GM19468 (cell line): Measurements from ENCODE around the gene ALG10.
"Not testable (repeated sequence)": the region's sequence is repeated elsewhere in the genome, so short reads cannot be mapped to it uniquely, and the experiment has no call there.

Experiments used
- ATAC-seq: cut with Tn5 transposase; IDR thresholded peaks from one replicate; pipeline ENCODE4 v1.9.1; 2021; ENCODE audit warnings: mild to moderate bottlenecking, moderate library complexity, moderate number of reproducible peaks; ENCODE audit not compliant: unreplicated experiment; ENCODE audit errors: extremely low read depth

Gene ALG10, protein sequence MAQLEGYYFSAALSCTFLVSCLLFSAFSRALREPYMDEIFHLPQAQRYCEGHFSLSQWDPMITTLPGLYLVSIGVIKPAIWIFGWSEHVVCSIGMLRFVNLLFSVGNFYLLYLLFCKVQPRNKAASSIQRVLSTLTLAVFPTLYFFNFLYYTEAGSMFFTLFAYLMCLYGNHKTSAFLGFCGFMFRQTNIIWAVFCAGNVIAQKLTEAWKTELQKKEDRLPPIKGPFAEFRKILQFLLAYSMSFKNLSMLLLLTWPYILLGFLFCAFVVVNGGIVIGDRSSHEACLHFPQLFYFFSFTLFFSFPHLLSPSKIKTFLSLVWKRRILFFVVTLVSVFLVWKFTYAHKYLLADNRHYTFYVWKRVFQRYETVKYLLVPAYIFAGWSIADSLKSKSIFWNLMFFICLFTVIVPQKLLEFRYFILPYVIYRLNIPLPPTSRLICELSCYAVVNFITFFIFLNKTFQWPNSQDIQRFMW

DNA sequence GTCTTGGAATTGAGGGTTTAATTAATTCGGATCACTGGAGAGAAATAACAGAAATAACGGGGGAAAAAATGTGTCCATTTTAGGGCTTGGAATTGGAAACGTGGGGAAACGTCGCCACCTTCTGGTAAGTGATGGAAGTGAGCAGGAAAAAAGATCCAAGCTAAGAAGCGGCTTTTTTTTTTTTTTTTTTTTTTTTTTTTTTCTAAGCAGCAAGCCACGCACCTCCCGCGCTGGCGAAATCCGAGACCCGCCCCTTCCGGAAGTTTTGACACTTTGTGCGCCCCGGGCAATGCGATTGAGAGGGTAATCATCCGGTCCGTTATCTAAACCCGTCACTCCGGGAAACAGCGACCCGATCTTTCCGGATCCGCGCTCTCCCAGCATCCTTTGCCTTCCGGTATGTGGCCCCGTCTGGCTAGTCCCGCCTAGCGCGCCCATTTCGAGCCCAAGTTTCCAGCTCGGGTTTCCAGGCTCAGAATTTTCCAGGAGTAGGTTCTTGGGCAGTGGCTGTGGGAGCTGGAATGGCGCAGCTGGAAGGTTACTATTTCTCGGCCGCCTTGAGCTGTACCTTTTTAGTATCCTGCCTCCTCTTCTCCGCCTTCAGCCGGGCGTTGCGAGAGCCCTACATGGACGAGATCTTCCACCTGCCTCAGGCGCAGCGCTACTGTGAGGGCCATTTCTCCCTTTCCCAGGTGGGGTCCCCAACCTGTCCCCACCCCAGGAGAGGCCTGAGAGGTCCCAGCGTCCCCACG is at the start of gene ALG10:
TSS of gene ALG10 (plus strand) at position 418 of the 752 bp plus-strand sequence. CDS start at position 522, 104 bp downstream.
- peak; percentile 99 for ATAC-seq

DNA sequence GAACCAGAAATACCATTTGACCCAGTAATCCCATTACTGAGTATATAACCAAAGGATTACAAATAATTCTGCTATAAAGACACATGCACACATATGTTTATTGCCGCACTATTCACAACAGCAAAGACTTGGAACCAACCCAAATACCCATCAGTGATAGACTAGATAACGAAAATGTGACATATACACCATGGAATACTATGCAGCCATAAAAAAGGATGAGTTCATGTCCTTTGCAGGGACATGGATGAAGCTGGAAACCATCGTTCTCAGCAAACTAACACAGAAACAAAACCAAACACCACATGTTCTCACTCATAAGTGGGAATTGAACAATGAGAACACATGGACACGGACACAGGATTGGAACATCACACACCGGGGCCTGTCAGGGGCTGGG is 49.4 kb upstream of the ALG10 start:
- not testable (repeated sequence) for ATAC-seq

DNA sequence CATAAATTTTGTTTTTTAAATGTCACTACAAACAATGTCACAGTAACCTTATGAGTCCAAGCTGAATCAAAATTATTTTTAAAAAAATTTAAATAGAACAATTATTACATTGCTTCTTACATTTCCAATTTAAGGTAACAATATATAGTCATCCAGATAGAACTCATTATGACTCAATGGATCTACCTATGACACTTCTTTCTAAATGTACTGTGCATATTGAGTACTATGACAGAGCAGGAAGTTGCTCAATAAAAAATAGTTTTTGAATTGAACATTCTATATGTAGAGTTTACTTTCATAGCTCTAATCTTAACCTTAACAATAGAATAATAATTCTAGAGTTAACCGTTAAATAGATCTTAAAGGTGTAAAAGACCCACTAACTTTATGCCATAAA is 44.4 kb upstream of the ALG10 start:
- ATAC-seq, result no peak

DNA sequence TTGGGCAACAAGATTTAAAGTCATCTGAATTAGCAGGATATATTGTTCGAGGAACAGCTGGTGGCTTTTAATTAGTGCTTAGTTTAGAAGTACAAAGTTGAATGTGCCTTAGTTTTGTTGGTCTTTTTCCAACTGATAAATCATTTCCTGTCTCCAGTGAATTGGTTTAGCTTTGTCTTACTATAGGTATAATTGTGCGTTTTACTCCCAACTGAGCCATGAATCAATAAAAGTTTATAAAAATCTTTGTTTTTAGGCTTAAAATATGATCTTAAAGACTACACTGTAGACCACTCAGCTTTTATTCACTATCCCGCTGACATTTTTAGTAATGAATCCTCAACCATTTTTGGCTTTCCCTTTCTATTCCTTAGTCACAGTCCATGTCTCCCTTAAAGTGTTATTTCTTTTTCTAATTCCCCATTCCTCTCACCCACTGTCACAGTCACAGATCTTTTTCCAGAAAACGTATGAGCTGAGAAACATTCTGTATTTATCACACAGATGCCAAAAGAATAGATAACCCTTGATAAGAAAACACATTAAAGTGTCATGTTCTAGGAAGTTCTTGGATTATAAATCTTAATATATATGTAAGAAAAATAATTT is 34.0 kb upstream of the ALG10 start:
- ATAC-seq, result no peak

DNA sequence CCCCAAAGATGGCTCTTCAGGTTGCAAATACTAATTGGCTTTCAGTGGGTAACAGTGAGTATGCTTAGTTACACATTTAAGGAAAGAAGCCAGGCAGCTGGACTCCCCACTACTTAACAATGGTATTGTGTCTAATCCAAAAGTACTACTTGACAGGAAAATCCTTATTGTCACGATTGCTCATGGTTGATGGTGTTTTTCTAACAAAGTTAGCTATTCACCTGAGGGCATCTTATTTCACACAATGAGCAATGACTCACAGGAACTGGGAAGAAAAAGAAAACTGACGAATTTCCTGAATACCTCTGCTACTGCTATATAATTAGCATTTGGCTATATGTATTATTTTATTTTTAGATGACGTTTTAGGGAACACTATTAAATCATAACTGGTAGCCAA is 33.4 kb upstream of the ALG10 start:
- no peak for ATAC-seq

DNA sequence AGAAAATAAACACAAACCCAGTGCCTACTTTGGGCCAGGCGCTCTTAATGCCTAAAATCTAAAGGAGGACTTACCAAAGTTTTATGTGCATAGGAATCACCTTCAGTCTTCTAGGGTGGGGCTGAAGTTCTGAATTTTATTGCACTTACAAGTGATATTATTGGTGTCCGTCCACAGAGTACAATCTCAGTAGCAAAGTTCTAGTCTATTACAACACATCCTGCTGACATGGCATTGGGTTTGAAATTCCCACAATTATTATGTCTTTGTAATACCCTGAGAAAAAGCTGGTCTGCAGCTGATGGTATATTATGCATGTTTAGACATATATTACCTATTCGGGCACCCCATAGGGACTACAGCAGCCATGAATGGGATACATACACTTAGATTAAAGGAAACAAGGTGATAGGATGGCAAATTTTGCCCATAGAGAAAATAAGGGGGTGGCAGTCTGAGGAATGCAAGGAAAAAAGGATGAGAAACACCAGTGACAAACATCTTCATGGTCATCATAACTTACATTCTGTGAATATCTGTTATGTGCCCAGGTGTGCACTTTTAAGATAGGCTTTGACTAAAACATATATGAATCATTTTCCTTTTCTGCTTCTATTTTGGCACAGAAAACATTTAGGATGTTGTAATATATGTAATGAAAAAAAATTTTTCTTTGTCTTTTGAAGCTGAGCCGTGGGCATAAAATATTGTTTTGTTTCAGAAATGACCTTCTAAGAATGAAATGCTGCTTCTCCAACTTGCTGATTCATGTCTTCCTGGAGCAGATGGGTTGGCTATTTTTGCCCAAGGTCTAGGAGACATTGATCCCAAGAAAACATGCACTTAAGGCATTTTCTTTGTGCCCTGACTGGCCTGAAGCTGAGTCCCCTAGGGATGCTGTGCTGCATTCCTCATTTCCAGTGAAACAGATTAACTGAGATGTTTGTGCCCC is 27.2 kb upstream of the ALG10 start:
- no peak for ATAC-seq

DNA sequence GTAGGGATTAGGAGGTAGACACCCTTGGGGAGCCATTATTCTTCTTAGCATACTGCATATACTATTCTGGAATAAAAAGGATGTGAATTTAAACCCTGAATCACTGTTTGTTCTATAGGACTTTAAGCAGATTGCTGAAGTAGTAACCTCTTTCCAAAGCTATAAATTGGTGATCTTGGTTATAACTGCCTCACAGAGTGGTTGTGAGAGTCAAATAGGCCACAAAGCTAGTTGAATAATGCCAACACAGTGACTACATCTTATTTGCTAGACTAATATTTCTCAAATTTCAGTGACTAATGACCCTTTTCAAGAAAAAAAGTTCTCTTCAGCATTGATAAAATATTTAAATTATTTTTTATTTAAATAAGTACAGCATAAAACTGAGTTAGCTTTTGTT is 13.5 kb upstream of the ALG10 start:
- not testable (repeated sequence) for ATAC-seq

DNA sequence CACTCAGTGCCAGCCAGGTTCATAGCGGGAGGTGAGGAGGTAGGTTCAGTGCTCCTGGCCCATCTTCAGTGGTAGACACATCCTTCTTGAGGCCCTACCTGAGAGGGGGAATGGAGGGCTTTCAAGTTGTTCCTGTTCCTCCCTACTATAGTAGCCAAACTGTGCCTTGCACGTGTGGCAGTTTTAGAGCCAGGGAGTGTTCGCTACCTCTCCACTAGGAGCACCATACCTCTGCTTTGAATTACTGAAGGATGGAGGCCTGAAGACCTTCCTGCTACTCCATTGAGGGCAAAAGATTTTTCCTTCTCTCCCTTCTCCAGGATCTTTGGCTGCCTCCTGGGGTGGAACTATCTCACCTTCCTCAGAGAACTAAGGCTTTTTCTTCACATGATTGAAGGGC is 5.9 kb upstream of the ALG10 start:
- ATAC-seq, result no peak

DNA sequence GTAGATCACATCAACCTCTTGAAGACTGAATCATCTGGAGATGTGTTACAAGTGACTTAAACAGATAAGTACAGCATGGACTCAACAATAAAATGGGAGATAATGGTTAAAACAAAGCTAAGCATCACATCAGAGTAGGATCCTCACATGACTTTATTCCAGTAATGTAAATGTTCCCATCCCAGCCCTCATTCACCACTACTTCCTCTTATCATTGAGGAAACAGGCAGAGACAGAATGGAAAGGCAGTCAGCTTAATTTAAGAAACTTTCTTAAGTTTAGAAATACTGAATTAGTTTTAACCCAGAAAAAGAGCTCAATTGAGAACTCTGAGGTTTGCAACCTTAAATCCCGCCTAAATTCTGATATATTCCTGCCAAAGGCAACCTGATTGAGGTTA is 1.2 kb upstream of the ALG10 start:
- no peak for ATAC-seq

DNA sequence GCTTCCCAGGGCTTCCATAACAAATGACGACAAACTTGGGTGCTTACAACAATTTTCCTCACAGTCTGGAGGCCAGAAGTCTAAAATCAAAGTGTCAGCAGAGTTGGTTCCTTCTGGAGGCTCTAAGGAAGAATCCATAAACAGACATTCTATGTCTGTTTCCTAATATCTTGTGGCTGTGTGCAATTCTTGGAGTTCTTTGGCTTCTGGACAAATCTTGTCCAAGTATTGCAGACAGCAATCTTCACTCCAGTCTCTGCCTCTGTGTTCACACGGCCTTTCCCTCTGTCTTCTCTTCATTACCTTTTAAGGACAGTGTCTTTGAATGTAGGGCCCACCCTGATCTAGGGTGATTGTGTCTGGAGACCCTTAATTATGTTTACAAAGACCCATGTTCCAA is 5.4 kb downstream of the ALG10 start:
- not testable (repeated sequence) for ATAC-seq

DNA sequence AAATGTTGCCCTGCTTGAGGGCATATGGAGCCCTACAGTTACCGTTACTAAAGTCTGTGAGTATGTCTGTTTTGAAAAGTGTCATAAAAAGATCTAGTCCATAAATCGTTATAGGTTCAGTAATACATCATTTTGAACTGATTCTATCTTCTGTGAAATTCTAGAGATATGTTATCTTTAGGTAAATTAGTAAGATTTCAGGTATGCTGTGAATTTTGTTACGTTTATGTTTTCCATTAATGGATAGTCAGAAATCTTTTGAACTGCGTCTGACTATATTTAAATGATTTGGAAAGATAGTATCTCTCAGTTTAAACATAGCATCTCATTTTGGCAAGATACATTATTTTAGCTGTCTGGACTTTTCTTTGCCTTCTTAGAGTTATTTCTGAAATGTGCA is 8.3 kb downstream of the ALG10 start:
- ATAC-seq, result no peak

DNA sequence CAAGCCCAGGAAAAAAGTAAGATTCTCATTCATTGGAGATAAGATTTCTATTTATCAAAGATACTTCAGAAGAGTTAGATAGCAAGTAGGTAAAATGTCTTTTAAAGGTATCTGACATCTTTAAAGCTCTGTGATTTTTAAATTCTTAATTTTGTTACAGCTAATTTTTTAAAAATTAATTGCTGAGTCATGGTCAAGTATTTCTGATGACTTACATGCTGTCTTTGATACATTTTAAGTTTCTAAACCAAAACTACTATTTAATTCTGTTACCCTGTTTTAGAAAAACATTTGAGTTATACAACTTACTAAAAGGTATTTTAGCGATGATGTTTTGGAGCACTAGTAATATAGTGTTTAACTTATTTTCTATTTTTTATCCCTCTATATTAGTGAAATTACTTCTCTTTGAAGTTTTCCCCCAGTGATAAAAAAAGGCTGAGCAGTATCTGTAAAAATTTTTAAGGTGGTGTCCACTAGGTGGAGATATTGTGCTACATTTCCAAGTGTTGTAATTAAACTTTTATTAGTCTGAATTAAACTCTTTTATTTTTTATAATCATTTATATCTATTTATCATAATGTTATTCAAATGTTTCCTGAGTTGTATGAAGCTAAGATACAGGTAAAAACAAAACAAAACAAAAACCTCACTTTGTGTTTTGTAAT is 11.5 kb downstream of the ALG10 start:
- no peak for ATAC-seq

DNA sequence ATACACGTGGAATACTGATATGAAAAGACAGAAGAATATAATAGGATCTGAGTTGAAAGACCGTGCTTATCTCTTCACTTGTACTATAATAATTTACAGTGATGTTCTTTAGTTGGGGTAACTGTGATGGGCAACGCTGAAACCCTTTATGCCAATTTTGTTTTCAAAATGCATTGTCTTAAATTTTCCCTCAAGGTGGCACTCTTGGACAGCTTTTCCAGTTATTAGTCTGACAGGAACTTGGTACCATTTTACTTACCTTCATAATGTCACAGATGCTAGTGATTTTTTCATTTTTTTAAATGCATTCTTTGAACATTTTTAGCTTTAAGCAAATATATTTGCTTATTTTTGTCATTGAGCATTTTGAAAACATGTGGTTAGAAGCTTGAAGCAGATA is 16.1 kb downstream of the ALG10 start:
- not testable (repeated sequence) for ATAC-seq

DNA sequence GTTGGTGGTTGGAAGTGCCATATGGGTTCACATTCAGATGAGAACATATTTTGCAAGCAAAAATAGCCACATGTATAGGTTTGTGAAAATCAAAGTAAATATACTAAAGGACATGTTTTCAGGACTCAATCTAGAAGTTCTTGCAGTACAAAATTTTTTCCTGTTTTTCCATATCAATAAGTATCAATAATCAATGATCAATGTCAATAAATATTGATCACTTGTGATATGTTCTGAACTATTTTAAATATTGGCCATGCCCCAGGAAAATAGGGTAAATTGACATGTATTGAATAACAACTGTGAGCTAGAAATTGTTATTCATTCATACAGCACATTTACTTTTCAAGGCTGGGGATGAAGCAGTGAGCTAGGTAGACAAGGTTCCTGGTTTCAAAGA is 24.3 kb downstream of the ALG10 start:
- ATAC-seq, result no peak

DNA sequence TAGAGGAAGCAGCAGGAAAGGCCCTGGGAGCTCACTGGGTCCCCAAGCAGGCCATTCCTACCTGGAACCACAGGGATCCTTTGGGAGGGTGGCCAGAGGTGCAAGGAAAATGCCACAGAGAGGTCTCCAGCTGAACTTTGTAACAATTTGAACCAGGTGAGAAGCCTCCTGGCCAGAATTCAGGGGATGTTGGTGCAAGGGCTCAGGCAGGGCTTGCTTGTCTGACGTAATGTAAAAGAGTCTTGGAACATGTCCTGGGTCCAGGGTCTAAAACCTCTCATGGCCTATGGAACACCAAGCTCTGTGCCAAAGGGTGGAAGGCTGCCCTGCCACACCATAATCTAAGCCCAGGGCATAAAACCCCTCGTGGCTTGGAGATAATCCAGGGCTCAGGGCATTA is 25.6 kb downstream of the ALG10 start:
- not testable (repeated sequence) for ATAC-seq

DNA sequence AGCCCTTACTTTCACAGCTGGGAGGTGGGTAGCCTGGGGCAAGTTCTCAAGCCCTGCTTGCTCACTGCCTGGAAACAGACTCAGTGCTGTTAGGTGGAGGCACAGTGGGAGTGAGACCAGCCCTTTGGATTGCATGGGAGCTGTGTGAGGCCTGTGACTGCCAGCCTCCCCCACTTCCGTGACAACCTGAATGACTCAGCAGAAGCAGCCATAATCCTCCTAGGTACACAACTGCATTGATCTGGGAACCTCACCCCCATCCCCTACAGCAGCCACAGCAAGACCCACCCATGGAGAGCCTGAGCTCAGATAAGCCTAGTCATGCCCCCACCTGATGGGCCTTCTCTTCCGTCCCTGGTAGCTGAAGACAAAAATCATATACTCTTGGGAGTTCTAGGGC is 26.4 kb downstream of the ALG10 start:
- ATAC-seq, result no peak

DNA sequence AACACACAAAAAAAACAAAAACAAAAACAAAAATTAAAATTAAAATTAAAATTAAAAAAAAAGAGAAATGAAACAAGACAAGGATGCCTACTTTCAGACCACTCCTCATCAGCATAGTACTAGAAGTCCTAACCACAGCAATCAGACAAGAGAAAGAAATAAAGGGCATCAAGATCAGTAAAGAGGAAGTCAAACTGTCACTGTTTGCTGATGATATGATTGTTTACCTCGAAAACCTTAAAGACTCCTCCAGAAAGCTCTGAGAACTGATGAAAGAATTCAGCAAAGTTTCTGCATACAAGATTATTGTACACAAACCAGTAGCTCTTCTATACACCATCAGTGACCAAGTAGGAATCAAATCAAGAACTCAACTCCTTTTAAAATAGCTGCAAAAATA is 29.2 kb downstream of the ALG10 start:
- ATAC-seq, result no peak

DNA sequence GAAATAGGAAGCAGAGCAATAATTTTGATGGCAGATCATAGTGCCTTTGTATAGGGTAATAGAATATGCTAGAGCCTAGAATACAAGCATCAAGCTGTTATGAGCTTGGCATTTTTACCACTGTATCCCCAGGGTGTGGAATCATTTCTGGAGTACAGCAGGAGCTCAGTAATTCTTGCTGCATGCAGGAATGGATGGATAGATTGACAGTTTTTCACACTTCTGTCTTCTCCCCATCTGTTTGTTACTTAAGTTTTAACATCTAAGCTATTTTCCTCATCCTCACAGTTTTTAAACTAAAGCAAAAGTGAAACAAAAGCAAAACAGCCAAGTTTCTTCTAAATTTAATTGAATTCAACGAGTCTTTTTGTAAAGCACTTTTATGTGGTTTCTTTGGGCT is 32.6 kb downstream of the ALG10 start:
- ATAC-seq, result no peak
